ENCODE results near the gene DIRAS1. TPM values are rescaled to one million over a fixed set of nuclear protein-coding genes. Genes with fewer than 3 reads are reported as not detected.

Gene DIRAS1
- total and polyA plus RNA-seq, 2 of the 8 experiments (the other 6 are each of a cell fraction or from before 2014, with no cell fraction given) = 20.2 to 22.3 TPM

GRCh38 chr19:2699413-2700140 lies 21.6 kb downstream of the DIRAS1 start:
- CTCF ChIA-PET (ENCODE audit: partially characterized antibody) = interaction anchor here (0.8 to 1.4 kb wide), 3 partner anchors 9 to 51 kb away, joined by 3 to 7 read pairs (median 5); no protein-coding TSS in a partner anchor
- no peak for DNase-seq (ENCODE audit: low read depth in 1 of 2, low spot score in 2 of 2)
- Histone ChIP-seq H3K23ac (ENCODE audit: insufficient read length) (no peak overlapping the region), H3K14ac (ENCODE audit: insufficient read length) (no peak overlapping the region), H3K4ac (replicated peaks; ENCODE audit: insufficient read length, low read depth, low read length) (no peak overlapping the region), H3K9me3 (ENCODE audit: insufficient read depth in 2 of 2, low read depth in 1 of 2, low read length in 1 of 2) (no peaks in the 10 kb centered on the region), H2BK20ac (ENCODE audit: low read length) (no peak overlapping the region), H3K18ac (ENCODE audit: extremely low read depth, low read length) (no peak overlapping the region), H3K9ac (replicated peaks in 1 of 4; ENCODE audit: extremely low read depth in 1 of 4, low read depth in 3 of 4, low read length in 3 of 4) (no peak overlapping the region), H4K5ac (ENCODE audit: insufficient read length, low read depth, low read length) (no peak overlapping the region), H2BK12ac (ENCODE audit: low read depth, low read length) (no peak overlapping the region), H3K79me1 (ENCODE audit: low read depth, low read length) (no peaks in the 10 kb centered on the region; the same call in 1 of the 2 replicates), H3K23me2 (ENCODE audit: low read depth, low read length) (peaks cover 4% of the 10 kb centered on the region; the same call in 1 of the 2 replicates), H2AK5ac (ENCODE audit: low read depth, low read length) (no peak overlapping the region), H3K27ac (ENCODE audit: low read depth, low read length) (no peak overlapping the region), H4K91ac (replicated peaks; ENCODE audit: insufficient read length, low read length) (no peak overlapping the region), H3K27me3 (replicated peaks in 1 of 4; ENCODE audit: control insufficient read depth in 3 of 4, extremely low read depth in 1 of 4, insufficient read depth in 3 of 4, low read length in 3 of 4) (peaks cover 0 to 20% (median 17%) of the 10 kb centered on the region in 4 experiments; a peak in 6 of 7 replicates), H4K20me1 (replicated peaks in 1 of 2; ENCODE audit: control insufficient read depth in 1 of 2, insufficient read depth in 2 of 2, low read length in 2 of 2) (peaks cover 0 to 4% of the 10 kb centered on the region in 2 experiments), H3K36me3 (ENCODE audit: control insufficient read depth in 2 of 4, insufficient read depth in 4 of 4, low read length in 3 of 4) (no peaks in the 10 kb centered on the region), H2BK5ac (ENCODE audit: low read depth, low read length) (no peak overlapping the region), H3K4me3 (ENCODE audit: extremely low read depth in 1 of 4, insufficient read depth in 2 of 4, low read depth in 3 of 4, low read length in 4 of 4) (no peak overlapping the region), H2AFZ (ENCODE audit: low read length) (no peak overlapping the region), H3K79me2 (ENCODE audit: control insufficient read depth in 1 of 2, insufficient read depth in 2 of 2, low read length in 2 of 2) (no peaks in the 10 kb centered on the region), H3K4me1 (replicated peaks in 1 of 4; ENCODE audit: control insufficient read depth in 3 of 4, insufficient read depth in 4 of 4, low read length in 3 of 4) (peaks cover 3 to 8% (median 5%) of the 10 kb centered on the region in 4 experiments), H3K4me2 (ENCODE audit: insufficient read depth in 1 of 2, low read depth in 2 of 2, low read length in 2 of 2) (no peak overlapping the region; a peak in 1 of 4 replicates), H3K56ac (replicated peaks; ENCODE audit: insufficient read length, low read depth, low read length) (no peak overlapping the region), H4K8ac (ENCODE audit: extremely low read depth, insufficient read depth, low read length) (no peak overlapping the region), H2BK15ac (ENCODE audit: low read length) (no peak overlapping the region), H2BK120ac (replicated peaks; ENCODE audit: low read depth, low read length) (no peak overlapping the region)
- WGBS, 2 experiments (ENCODE audit: extremely low coverage in 1 of 2, insufficient coverage in 1 of 2, insufficient read length in 1 of 2, insufficient replicate concordance in 2 of 2, low coverage in 1 of 2, low lambda C conversion rate in 2 of 2, missing lambda C conversion rate in 1 of 2) = 84% methylated on average over 15 of the region's 15 CpGs; no CpG with 5 or more reads in 1 of the 2 experiments
- POLR2A ChIA-PET (ENCODE audit: partially characterized antibody) = no interaction called here
- no peak for FAIRE-seq
- TF ChIP-seq TAF7 (optimal IDR thresholded peaks at IDR 0.05; ENCODE audit: borderline replicate concordance, low read depth, low read length) (no peak), BCL11A (IDR thresholded peaks at IDR 0.05; ENCODE audit: low read depth in 2 of 2, low read length in 2 of 2) (no peak), MAX (IDR thresholded peaks at IDR 0.05) (no peak), RNF2 (IDR thresholded peaks at IDR 0.05; ENCODE audit: borderline replicate concordance, low read depth, low read length, missing control alignments, poor library complexity, severe bottlenecking) (no peak), POLR2AphosphoS5 (IDR thresholded peaks at IDR 0.05; ENCODE audit: low read depth, low read length) (no peak), CHD2 (IDR thresholded peaks at IDR 0.05; ENCODE audit: low read length) (no peak), SIX5 (IDR thresholded peaks at IDR 0.05; ENCODE audit: low read depth, low read length) (no peak), HDAC2 (IDR thresholded peaks at IDR 0.05; ENCODE audit: borderline replicate concordance in 1 of 2, low read depth in 2 of 2, low read length in 2 of 2) (no peak), HDAC6 (IDR thresholded peaks at IDR 0.05; ENCODE audit: low read depth, low read length) (no peak), RBBP5 (IDR thresholded peaks at IDR 0.05; ENCODE audit: borderline replicate concordance, low read depth, low read length) (no peak)

Measured in H1 (cell line).